Osteoblast (primary cell): Measurements from ENCODE around the gene ZNF836. TPM values are rescaled to one million over a fixed set of nuclear protein-coding genes. Genes with fewer than 3 reads are reported as not detected.

Source experiments
- DNase-seq: peaks from one replicate; pipeline ENCODE4 v3.0.0; 2011; ENCODE audit warnings: low spot score, mixed read lengths; ENCODE audit not compliant: insufficient read length; ENCODE audit errors: missing footprints
- H2AFZ ChIP-seq: 2 replicates; pipeline ENCODE4 v1.6.0; 2011; ENCODE audit warnings: mild to moderate bottlenecking, low read length
- H3K27ac ChIP-seq: 2 replicates; pipeline ENCODE4 v1.5.1; 2011; ENCODE audit warnings: mild to moderate bottlenecking, low read depth, low read length, moderate library complexity
- H3K27me3 ChIP-seq: 2 replicates; pipeline ENCODE4 v1.6.0; 2012; ENCODE audit warnings: mild to moderate bottlenecking, control low read depth, inconsistent platforms, low read length, moderate library complexity; ENCODE audit not compliant: insufficient read depth
- H3K36me3 ChIP-seq: 2 replicates; pipeline ENCODE4 v1.5.1; 2011; ENCODE audit warnings: mild to moderate bottlenecking, low read length, control low read depth, moderate library complexity; ENCODE audit not compliant: insufficient read depth
- H3K4me1 ChIP-seq: 2 replicates; pipeline ENCODE4 v1.5.1; 2011; ENCODE audit warnings: mild to moderate bottlenecking, low read length, control low read depth, moderate library complexity; ENCODE audit not compliant: insufficient read depth
- H3K4me2 ChIP-seq: 2 replicates; pipeline ENCODE4 v1.6.0; 2011; ENCODE audit warnings: mild to moderate bottlenecking, low read length; ENCODE audit not compliant: insufficient read depth
- H3K4me3 ChIP-seq: fragments of 200-600 bp; sonication (generic); 3 replicates; pipeline ENCODE4 v1.5.1; 2012; ENCODE audit warnings: mild to moderate bottlenecking, low read length, inconsistent platforms; ENCODE audit not compliant: insufficient read depth
- H3K79me2 ChIP-seq: 2 replicates; pipeline ENCODE4 v1.6.0; 2012; ENCODE audit warnings: mild to moderate bottlenecking, low read length, control low read depth, inconsistent platforms; ENCODE audit not compliant: insufficient read depth
- H3K9me3 ChIP-seq: 2 replicates; pipeline ENCODE4 v1.5.1; 2011; ENCODE audit warnings: low read depth, low read length, control low read depth
- H4K20me1 ChIP-seq: 2 replicates; pipeline ENCODE4 v1.6.0; 2012; ENCODE audit warnings: mild to moderate bottlenecking, low read length, control low read depth; ENCODE audit not compliant: insufficient read depth
- CTCF ChIP-seq: IDR thresholded peaks from 2 replicates; pipeline ENCODE4 v1.5.1; 2011; ENCODE audit warnings: mild to moderate bottlenecking, low read depth, low read length, moderate library complexity; ENCODE audit errors: extremely low read depth
- total RNA-seq: library from RNA; depleted of rRNA; stranded (reverse); fragments of >200 nt; gene quantifications from 2 replicates; pipeline ENCODE4 v1.2.3, GENCODE V29; 2012

Gene ZNF836
- total RNA-seq, 1 donor: 11.9 TPM

- H3K36me3 ChIP-seq: peaks cover 99% of the 10 kb centered on the region
- no peak overlapping the region for H3K27ac ChIP-seq
- H3K9me3 ChIP-seq: no peaks in the 10 kb centered on the region
- H3K27me3 ChIP-seq: no peaks in the 10 kb centered on the region
- H2AFZ ChIP-seq: no peak overlapping the region
- no peak for DNase-seq
- H3K4me3 ChIP-seq: no peak overlapping the region
- TF ChIP-seq CTCF: no peak
- H3K79me2 ChIP-seq: peaks cover 34% of the 10 kb centered on the region
- no peak overlapping the region for H3K4me2 ChIP-seq
- no peaks in the 10 kb centered on the region for H3K4me1 ChIP-seq
- peaks cover 12% of the 10 kb centered on the region for H4K20me1 ChIP-seq
Observed at GRCh38 chr19:52216401-52216800, 45.0 kb upstream of the ZNF836 start.

DNA sequence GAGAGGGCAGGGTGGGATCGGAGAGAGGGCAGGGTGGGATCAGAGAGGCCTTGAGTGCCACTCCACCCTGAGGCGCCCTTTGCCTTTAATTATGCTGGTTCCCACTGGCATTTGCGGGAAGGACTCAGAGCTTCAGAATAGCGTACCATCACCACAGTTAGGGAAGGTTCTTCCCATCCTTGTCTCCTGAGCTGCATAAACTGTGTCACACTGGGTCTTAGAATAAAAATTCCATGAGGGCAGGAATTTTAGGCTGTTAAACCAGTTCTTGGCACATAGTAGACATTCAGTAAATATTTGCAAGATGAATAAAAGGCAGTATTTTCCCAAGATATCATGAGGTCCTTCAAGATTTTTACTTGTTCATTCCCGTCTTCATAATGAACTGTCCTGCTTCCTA, 42.8 kb upstream of the ZNF836 start:
- Histone ChIP-seq H4K20me1 (peaks cover 1% of the 10 kb centered on the region), H3K27me3 (no peaks in the 10 kb centered on the region), H3K4me1 (no peaks in the 10 kb centered on the region), H3K9me3 (no peaks in the 10 kb centered on the region), H3K79me2 (peaks cover 47% of the 10 kb centered on the region), H3K27ac (no peak overlapping the region), H3K4me2 (no peak overlapping the region), H3K36me3 (peaks cover 87% of the 10 kb centered on the region), H3K4me3 (no peak overlapping the region), H2AFZ (no peak overlapping the region)
- no peak for DNase-seq
- no peak for TF ChIP-seq CTCF

- H3K4me3 ChIP-seq: no peak overlapping the region
- H3K27ac ChIP-seq: no peak overlapping the region
- H3K4me2 ChIP-seq: no peak overlapping the region
- H4K20me1 ChIP-seq: peaks cover 5% of the 10 kb centered on the region
- no peak overlapping the region for H2AFZ ChIP-seq
- H3K27me3 ChIP-seq: no peaks in the 10 kb centered on the region
- H3K79me2 ChIP-seq: peaks cover 54% of the 10 kb centered on the region
- DNase-seq: no peak
- H3K4me1 ChIP-seq: no peaks in the 10 kb centered on the region
- H3K36me3 ChIP-seq: peaks cover 78% of the 10 kb centered on the region
- no peaks in the 10 kb centered on the region for H3K9me3 ChIP-seq
- TF ChIP-seq CTCF: no peak
Observed at GRCh38 chr19:52212572-52213255, 41.3 kb upstream of the ZNF836 start.

DNA sequence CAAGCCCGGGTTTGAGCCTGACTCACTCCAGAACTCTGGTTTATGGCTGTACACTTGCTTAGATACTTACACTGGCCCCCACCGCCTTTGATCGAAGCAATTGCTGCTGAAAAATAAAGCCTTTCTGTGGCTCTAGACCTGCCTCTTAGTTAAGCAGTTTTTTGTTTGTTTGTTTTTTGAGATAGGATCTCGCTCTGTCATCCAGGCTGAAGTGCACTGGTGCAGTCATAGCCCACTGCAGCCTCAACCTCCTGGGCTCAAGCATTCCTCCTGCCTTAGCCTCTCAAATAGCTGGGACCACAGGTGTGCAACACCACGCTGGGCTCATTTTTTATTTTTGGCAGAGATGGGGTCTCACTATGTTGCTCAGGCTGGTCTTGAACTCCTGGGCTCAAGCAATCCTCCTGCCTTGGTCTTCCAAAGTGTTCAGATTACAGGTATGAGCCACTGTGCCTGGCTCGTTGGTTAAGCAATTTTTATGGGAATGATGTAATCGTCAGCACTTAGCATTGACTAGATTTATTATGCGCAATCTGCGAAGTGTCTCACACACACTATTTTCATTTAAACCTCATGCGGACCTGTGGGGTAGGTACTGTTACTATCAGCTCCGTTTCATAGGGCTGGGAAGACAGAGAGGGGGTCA, 40.6 kb upstream of the ZNF836 start:
- no peak for DNase-seq
- H3K27ac ChIP-seq: no peak overlapping the region
- peaks cover 78% of the 10 kb centered on the region for H3K36me3 ChIP-seq
- H3K79me2 ChIP-seq: peaks cover 55% of the 10 kb centered on the region
- no peak overlapping the region for H3K4me2 ChIP-seq
- H3K27me3 ChIP-seq: no peaks in the 10 kb centered on the region
- H3K4me3 ChIP-seq: no peak overlapping the region
- no peak overlapping the region for H2AFZ ChIP-seq
- H4K20me1 ChIP-seq: peaks cover 11% of the 10 kb centered on the region
- H3K4me1 ChIP-seq: no peaks in the 10 kb centered on the region
- TF ChIP-seq CTCF: no peak
- H3K9me3 ChIP-seq: no peaks in the 10 kb centered on the region
